Activated effector memory CD4-positive, alpha-beta T cell treated with anti-CD3 and anti-CD28 coated beads, Interleukin-2, amount 50 U/mL, for 16 hours (primary cell): ENCODE measurements around the gene NPAS2.

Experiments used
- DNase-seq: peaks from one replicate; pipeline ENCODE4 v3.0.0-alpha.2; 2020

The NPAS2 gene

GRCh38 chr2:101025561-101025960, 205.6 kb downstream of the NPAS2 start:
- no peak for DNase-seq

DNA sequence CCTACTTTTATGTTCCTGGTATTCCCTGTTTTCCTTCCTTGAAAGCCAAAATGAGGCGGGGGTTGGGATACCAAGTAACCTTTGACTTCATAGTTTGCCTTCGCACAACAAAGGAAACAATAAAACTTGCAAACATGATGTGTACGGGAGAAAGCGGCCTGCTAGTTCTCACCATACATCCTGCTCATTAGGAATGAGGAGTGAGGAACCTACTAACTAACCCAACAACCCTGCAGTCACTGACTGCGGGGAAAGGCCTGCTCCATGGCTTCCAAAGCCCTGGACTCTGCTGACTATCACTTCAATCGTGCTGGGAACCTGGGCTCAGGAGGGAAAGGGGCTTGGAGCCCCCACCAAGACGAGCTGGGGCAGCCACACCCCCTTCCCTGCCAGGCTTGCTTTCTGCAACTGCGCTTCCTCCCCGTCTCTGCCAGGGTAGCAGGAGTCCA, 206.3 kb downstream of the NPAS2 start:
- no peak for DNase-seq

DNA sequence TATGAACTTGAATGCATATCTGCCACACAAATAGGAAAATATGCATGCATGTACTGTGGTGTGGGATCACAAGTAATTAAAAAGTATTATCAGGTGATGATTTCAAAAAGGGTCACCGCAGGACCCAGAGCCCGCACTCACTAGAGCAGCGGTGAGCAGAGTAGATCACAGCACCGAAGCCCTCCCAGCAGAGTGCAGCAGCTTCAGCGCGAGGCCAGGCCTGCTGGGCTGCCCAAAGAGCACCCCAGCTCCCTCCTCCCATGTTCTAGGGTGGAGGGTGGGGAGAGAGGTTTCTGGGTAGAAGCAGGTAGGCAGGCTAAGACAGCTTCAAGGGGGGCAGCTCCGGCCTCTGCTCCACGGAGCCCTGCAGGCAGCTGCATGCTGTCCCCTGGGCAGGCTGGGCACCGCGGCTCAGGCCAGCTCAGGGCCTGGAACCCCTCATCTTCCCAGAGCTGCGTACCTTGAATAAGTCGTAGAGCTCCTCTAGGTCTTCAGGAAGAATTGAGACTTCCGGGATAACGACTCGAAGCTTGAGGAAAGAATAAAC, 207.1 kb downstream of the NPAS2 start:
- DNase-seq, result no peak

DNA sequence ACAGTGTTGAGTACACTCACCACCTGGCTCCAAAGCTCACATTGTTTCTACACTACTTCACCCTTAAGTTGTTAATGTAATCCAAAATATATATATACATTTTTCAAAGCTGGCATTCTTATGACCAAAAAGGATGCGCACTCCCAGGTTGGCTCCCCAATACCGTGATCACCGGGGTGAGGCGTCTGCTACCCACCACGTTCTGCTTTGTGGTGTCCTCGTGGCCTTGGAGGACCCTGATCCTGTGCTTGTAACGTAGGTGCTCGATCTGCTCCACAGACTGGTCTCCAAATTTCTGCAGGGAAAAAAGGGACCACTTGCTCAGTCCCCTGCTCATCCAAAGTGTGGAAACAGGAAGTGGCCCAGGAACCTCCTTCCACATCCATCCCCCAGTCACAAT, 207.9 kb downstream of the NPAS2 start:
- DNase-seq, result no peak

DNA sequence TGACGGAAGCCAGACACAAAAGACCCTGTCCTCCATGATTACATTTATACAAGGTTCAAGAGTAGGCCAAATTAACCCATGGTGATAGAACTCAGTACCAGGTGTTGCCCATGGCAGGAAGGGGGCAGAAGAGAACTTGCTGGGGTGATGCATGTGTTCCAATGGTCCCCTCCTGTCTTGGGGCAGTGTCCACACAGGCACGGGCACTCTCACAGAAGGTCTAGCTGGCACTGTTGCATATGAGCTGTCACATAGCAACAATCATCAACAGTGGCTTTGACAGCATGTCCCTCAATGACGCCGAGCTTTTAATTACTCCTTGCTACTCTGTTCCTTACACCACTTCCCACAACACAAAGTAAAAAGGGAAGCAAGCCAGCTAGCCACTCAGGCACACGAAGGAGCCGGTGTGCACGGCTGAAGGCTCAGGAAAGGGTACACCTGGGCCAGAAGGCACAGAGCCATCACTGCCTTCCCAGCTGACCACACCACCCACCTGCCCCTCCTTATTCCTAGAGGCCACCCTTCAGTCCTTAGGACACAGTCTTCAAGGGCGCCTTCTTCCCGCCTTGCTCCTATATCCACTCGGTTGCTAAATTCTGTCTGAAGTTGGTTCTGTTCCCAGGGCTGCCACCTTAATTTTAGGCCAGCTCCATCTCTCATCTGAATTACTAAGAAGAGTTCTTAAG, 211.1 kb downstream of the NPAS2 start:
- no peak for DNase-seq

DNA sequence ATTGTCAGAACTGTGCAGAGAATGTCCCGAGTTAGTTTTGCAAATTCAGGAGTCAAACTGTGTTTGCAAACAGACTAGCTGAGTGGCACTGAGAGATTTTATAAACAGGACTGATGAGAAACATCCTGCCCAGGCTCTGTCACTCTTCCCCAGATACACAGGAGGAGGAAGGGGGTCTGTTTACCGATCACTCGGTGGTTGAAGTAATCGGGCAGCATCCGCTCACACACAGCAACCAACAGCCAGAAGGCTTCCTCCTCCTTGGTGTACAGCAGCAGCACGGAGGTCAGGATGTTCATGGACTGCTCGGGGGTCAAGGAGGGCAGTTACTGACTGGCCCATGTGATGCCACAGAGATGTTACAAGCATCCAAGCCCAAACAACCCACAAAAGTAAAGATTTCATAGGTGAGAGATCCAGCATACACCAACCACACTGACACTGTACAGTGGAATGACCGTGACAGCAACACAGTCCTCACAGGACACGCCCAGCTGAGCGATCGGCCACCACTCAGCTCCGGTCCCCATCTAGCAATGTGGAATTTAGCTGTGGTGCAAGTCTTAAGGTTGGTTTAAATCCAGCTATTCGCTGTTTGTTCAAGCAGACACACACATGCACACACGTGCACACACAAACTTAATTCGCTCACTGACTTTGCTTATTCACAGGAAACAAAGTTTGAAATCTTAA, 212.3 kb downstream of the NPAS2 start:
- no peak for DNase-seq

GRCh38 chr2:101036562-101036961, 216.6 kb downstream of the NPAS2 start:
- no peak for DNase-seq

DNA sequence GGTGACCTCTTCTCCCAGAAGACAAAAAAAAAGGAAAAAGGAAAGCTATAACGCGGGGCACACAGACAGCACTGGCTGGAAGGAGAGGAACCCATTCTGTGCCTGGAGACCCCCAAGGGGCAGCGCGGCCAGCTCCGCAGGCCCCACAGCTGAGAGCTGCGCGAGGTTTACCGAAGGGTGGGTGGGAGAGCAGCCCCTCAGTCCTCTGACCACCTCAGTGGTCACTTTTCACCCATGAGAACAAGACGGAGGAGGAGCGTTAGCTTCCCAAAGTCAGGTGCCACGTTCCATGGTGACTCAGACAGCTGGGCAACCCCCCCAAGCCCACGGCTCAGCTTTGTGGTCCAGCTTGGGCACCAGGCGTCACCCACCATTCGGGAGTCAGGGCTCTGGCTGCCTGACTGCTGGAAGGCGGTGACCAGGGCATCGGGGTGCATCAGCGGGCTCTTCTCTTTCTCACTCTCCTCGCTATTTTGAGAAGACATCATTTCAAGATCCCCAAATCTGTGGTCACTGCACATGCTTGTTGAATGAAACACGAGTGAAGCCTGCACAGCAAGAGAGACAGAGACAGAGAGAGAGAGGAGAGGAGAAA, 217.3 kb downstream of the NPAS2 start:
- no peak for DNase-seq

DNA sequence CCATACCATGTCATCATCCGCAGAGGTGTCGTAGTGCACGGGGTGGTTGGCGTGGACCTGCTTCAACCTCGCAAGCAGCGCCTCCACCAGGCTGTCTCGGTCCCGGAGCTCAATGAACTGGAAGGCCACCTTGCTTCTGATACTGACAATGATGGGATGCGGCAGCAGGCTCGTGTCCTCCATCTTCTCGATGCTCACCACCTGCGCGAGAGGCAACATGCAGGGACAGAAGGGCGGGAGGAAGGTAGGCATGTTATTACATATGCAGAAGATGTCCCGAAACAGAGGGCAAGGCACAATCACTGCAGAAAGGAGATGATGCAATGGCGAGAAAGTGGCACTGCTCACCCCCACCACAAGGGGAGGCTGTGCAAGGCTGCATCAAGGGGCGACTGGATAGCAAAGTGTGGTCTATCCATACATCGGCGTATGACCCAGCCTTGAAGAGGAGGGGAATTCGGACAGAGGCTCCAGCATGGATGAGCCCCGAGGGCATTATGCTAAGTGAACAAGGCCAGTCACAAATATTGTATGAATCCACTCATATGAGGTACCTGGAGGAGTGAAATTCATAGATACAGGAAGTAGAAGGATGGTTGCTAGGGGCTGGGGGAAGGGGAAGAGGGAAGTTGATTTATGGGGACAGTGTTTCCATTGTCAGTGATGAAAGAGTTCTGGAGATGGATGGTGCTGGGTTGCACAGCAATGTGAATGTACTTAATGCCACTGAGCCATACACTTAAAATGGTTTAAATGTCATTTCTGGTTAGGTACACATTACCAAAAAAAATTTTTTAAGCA, 218.7 kb downstream of the NPAS2 start:
- no peak for DNase-seq

DNA sequence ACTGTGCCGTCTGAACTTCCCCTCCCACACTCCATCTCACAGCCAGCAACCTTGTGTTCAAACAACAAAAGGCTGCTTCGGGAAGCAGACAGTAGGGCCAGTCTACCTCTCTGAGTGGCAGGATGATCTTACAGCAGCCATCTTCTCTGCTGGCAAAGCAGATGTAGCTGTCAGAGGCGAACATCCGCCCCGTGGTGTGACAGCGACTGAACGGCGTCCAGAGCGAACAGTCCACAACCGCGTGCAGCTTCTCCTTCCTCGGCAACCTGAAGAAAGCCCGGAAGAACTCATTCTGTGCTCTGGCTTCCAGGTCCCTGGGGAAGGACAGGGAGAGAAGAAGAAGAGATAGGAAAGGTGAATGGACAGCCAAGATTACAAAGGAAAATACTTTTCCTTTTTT, 220.1 kb downstream of the NPAS2 start:
- no peak for DNase-seq

- DNase-seq, result no peak
Measured at GRCh38 chr2:101040761-101041160, 220.8 kb downstream of the NPAS2 start.

DNA sequence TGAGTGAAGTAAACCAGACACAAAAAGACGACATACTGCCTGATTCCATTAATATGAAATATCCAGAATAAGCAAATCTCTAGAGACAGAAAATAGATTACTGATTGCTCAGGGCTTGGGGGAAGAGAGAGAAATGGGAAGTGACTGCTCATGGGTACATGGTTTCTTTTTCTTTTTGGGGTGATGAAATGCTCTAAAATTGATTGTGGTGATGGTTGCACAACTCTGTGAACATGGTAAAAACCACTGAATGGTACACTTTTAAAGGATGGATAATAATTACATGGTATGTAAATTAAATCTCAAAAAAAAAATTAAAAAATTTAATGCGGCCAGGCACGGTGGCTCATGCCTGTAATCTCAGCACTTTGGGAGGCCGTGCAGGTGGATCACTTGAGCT, 221.5 kb downstream of the NPAS2 start:
- no peak for DNase-seq

DNA sequence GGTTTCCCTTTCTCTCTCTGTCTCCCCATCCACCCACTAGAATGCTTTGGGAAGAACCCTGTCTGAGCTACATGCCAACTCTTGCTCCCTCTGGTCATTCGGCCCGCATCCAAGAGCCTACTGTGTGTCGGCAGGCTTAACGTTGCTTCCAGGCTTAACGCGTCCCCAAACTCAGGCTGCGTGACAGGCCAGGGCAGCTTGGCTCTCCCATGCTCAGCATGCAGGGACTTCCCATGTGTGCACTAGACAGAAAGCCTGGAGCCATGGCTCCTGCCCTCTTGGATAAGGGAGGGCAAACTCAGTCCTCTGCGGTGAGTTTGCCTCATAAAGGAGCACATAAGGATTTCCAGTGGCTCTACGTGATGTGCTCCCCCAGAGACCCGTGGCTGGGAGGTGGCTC, 225.4 kb downstream of the NPAS2 start:
- DNase-seq, result no peak
